Naive thymus-derived CD4-positive, alpha-beta T cell (primary cell): Measurements from ENCODE around the gene VAT1L. TPM values are rescaled to one million over a fixed set of nuclear protein-coding genes. Genes with fewer than 3 reads are reported as not detected.
"Not testable (repeated sequence)": the region's sequence is repeated elsewhere in the genome, so short reads cannot be mapped to it uniquely, and the experiment has no call there.

Experiments
- ATAC-seq: fragments of 150-1000 bp; cut with Tn5 transposase; 2 replicates; pipeline ENCODE4 v1.10.0; 2021; ENCODE audit warnings: mild to moderate bottlenecking, moderate library complexity
- CTCF ChIA-PET: fragments of 350-600 bp; sonication (Branson Sonifier 250); formaldehyde crosslinking; loops from one replicate; lab custom pipeline; 2021; ENCODE audit warnings: antibody characterized with exemption; lab: Charles Lee
- POLR2A ChIA-PET: fragments of 350-600 bp; sonication (Branson Sonifier 250); formaldehyde crosslinking; loops from one replicate; lab custom pipeline; 2021; ENCODE audit warnings: antibody characterized with exemption, inconsistent platforms; lab: Charles Lee
- DNase-seq, 9 donors: peaks; one replicate each; pipeline versions ENCODE4 v3.0.0 to v3.0.0-alpha.2; 2020 to 2022; ENCODE audit warnings: mixed read lengths in 1 of 9
- H3K27ac ChIP-seq: one replicate; pipeline ENCODE4 v1.7.0; 2013; ENCODE audit warnings: mild to moderate bottlenecking, low read depth, low read length, moderate library complexity
- H3K27me3 ChIP-seq, 2 donors: one replicate each; pipeline ENCODE4 v1.7.0; 2013; ENCODE audit warnings: low read length in 2 of 2, mild to moderate bottlenecking in 2 of 2, moderate library complexity in 2 of 2; ENCODE audit not compliant: control insufficient read depth in 2 of 2, insufficient read depth in 2 of 2
- H3K36me3 ChIP-seq, 3 experiments: 1 replicate in 2 of 3; 2 replicates in 1 of 3; pipeline ENCODE4 v1.7.0; 2013; ENCODE audit warnings: low read length in 3 of 3, mild to moderate bottlenecking in 3 of 3, moderate library complexity in 1 of 3; ENCODE audit not compliant: insufficient read depth in 3 of 3, control insufficient read depth in 2 of 3
- H3K4me1 ChIP-seq, 2 donors: one replicate each; pipeline ENCODE4 v1.7.0; 2013; ENCODE audit warnings: low read length in 2 of 2, mild to moderate bottlenecking in 2 of 2, moderate library complexity in 1 of 2; ENCODE audit not compliant: control insufficient read depth in 2 of 2, insufficient read depth in 2 of 2
- H3K4me3 ChIP-seq: 2 replicates; pipeline ENCODE4 v1.7.0; 2013; ENCODE audit warnings: mild to moderate bottlenecking, low read length
- H3K9me3 ChIP-seq, 3 experiments: 1 replicate in 2 of 3; 2 replicates in 1 of 3; pipeline ENCODE4 v1.7.0; 2013; ENCODE audit warnings: low read length in 3 of 3; ENCODE audit not compliant: control insufficient read depth in 2 of 3
- H3K27ac Mint-ChIP-seq, 9 donors: one replicate each; pipeline ENCODE4 v1.8.0; 2020 to 2022; ENCODE audit warnings: mixed read lengths in 9 of 9, mild to moderate bottlenecking in 8 of 9, moderate library complexity in 5 of 9, inconsistent platforms in 2 of 9
- H3K27me3 Mint-ChIP-seq, 5 donors: one replicate each; pipeline ENCODE4 v1.8.0; 2021 to 2022; ENCODE audit warnings: mixed read lengths in 5 of 5, mild to moderate bottlenecking in 1 of 5
- H3K36me3 Mint-ChIP-seq, 5 donors: one replicate each; pipeline ENCODE4 v1.8.0; 2020 to 2022; ENCODE audit warnings: mixed read lengths in 5 of 5, mild to moderate bottlenecking in 3 of 5, inconsistent platforms in 1 of 5
- H3K4me1 Mint-ChIP-seq, 7 donors: one replicate each; pipeline ENCODE4 v1.8.0; 2020 to 2022; ENCODE audit warnings: mixed read lengths in 7 of 7, mild to moderate bottlenecking in 3 of 7, inconsistent platforms in 1 of 7
- H3K4me3 Mint-ChIP-seq, 10 donors: one replicate each; pipeline ENCODE4 v1.8.0; 2020 to 2022; ENCODE audit warnings: mild to moderate bottlenecking in 10 of 10, mixed read lengths in 10 of 10, moderate library complexity in 6 of 10, inconsistent platforms in 2 of 10
- H3K9me3 Mint-ChIP-seq, 11 donors: one replicate each; pipeline ENCODE4 v1.8.0; 2020 to 2022; ENCODE audit warnings: mixed read lengths in 11 of 11, mild to moderate bottlenecking in 4 of 11, inconsistent platforms in 1 of 11, moderate library complexity in 1 of 11
- intact Hi-C, 2 donors: fragments of 100-400 bp; cut with micrococcal nuclease; formaldehyde crosslinking; loops; one replicate each; pipeline ENCODE4 v1.15.1; 2023
- polyA plus RNA-seq, 2 donors: library from polyadenylated mRNA; unstranded; fragments of 300-500 nt; fragmentation: Illumina TruSeq; gene quantifications; one replicate each; pipeline ENCODE4 v1.2.3, GENCODE V29; 2021
- total RNA-seq, 6 experiments: library from RNA in 5 of 6; stranded (reverse) in 5 of 6; gene quantifications; 1 replicate in 5 of 6; 2 replicates in 1 of 6; pipeline ENCODE4 v1.2.3 and lab custom pipeline; 2021 to 2026

Gene VAT1L
- total and polyA plus RNA-seq, 7 experiments from 2014 or later: not detected

- no peaks in the 10 kb centered on the region for H3K27me3 ChIP-seq
- H3K4me3 ChIP-seq: no peak overlapping the region
- no peak for ATAC-seq
These were observed 156.8 kb downstream of the VAT1L start for GRCh38 chr16:77945126-77945525.

GRCh38 chr16:77946823-77947222, 158.5 kb downstream of the VAT1L start:
- no peaks in the 10 kb centered on the region for H3K4me1 Mint-ChIP-seq
- DNase-seq (no peak), ATAC-seq (no peak)
- no peaks in the 10 kb centered on the region for H3K36me3 Mint-ChIP-seq
- POLR2A ChIA-PET: no interaction called here
- CTCF ChIA-PET: no interaction called here
- H3K4me1 ChIP-seq: no peaks in the 10 kb centered on the region
- H3K4me3 Mint-ChIP-seq: no peak overlapping the region
- peaks cover 0 to 8% (median 3%) of the 10 kb centered on the region in 11 donors for H3K9me3 Mint-ChIP-seq
- H3K36me3 ChIP-seq: no peaks in the 10 kb centered on the region
- no peaks in the 10 kb centered on the region for H3K27me3 ChIP-seq
- peaks cover 4 to 27% (median 20%) of the 10 kb centered on the region in 5 donors for H3K27me3 Mint-ChIP-seq
- no peak overlapping the region for H3K27ac ChIP-seq
- H3K27ac Mint-ChIP-seq: no peak overlapping the region
- H3K9me3 ChIP-seq: no peaks in the 10 kb centered on the region
- intact Hi-C loops: no loop called here
- no peak overlapping the region for H3K4me3 ChIP-seq

More at GRCh38 chr16:77945126-77945525, 156.8 kb downstream of the VAT1L start:
- Mint-ChIP-seq H3K27ac (no peak overlapping the region), H3K4me1 (no peaks in the 10 kb centered on the region), H3K36me3 (no peaks in the 10 kb centered on the region), H3K27me3 (peaks cover 4 to 27% (median 20%) of the 10 kb centered on the region in 5 donors), H3K9me3 (peaks cover 0 to 9% (median 3%) of the 10 kb centered on the region in 11 donors), H3K4me3 (no peak overlapping the region)
- no peak overlapping the region for H3K27ac ChIP-seq
- no peaks in the 10 kb centered on the region for H3K36me3 ChIP-seq
- intact Hi-C loops: no loop called here
- no peaks in the 10 kb centered on the region for H3K9me3 ChIP-seq
- CTCF ChIA-PET: no interaction called here
- POLR2A ChIA-PET: no interaction called here
- no peaks in the 10 kb centered on the region for H3K4me1 ChIP-seq
- no peak for DNase-seq

DNA sequence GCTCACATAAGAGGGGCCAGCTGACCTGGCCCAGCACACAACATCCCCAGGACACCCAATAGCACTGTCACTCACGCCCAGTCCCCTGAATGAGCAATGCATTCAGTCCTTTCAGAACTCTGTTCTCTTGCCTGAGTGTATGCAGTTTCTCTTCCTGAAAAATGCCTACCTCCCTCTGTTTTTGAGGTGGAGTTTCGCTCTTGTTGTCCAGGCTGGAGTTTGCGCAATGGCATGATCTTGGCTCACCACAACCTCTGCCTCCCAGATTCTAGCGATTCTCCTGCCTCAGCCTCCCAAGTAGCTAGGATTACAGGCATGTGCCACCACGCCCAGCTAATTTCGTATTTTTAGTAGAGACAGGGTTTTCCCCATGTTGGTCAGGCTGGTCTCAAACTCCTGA, 159.2 kb downstream of the VAT1L start:
- H3K4me1 ChIP-seq, ATAC-seq, POLR2A ChIA-PET, H3K4me3 ChIP-seq, H3K36me3 Mint-ChIP-seq, intact Hi-C loops, H3K9me3 ChIP-seq, H3K4me1 Mint-ChIP-seq, H3K36me3 ChIP-seq, H3K27ac ChIP-seq, DNase-seq, H3K9me3 Mint-ChIP-seq, H3K4me3 Mint-ChIP-seq, H3K27me3 ChIP-seq, H3K27ac Mint-ChIP-seq, CTCF ChIA-PET: not testable (repeated sequence)
- H3K27me3 Mint-ChIP-seq: peaks cover 4 to 27% (median 20%) of the 10 kb centered on the region in 5 donors

DNA sequence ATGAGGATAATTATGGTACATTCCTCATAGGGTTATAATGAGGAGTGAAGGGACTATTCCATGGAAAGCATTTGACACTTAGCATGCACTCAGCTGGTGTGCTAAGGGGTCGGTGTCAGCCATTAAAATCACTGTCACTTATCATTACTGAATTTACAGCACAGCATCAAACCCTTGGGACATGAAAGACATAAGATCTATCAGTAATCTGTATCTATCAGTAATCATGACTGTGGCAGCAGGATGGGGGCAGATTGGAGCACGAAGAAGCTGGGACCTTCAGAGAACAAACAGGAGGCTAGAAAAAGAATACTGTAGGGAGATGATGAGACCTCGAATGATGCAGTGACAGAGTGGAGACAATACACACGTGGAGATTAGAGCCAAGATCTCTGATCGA, 160.5 kb downstream of the VAT1L start:
- intact Hi-C loops: no loop called here
- no peak overlapping the region for H3K4me3 ChIP-seq
- CTCF ChIA-PET: no interaction called here
- Mint-ChIP-seq H3K27ac (no peak overlapping the region), H3K9me3 (no peaks in the 10 kb centered on the region), H3K4me1 (no peaks in the 10 kb centered on the region), H3K36me3 (no peaks in the 10 kb centered on the region), H3K4me3 (no peak overlapping the region), H3K27me3 (peaks cover 4 to 27% (median 20%) of the 10 kb centered on the region in 5 donors)
- H3K9me3 ChIP-seq: no peaks in the 10 kb centered on the region
- no peak overlapping the region for H3K27ac ChIP-seq
- H3K4me1 ChIP-seq: no peaks in the 10 kb centered on the region
- H3K27me3 ChIP-seq: no peaks in the 10 kb centered on the region
- DNase-seq: no peak
- ATAC-seq: no peak
- no peaks in the 10 kb centered on the region for H3K36me3 ChIP-seq
- POLR2A ChIA-PET: no interaction called here

GRCh38 chr16:77949445-77949844, 161.1 kb downstream of the VAT1L start:
- no peak overlapping the region for H3K4me3 ChIP-seq
- CTCF ChIA-PET: no interaction called here
- no peaks in the 10 kb centered on the region for H3K36me3 ChIP-seq
- H3K36me3 Mint-ChIP-seq: no peaks in the 10 kb centered on the region
- no peaks in the 10 kb centered on the region for H3K27me3 ChIP-seq
- H3K9me3 Mint-ChIP-seq: no peaks in the 10 kb centered on the region
- H3K9me3 ChIP-seq: no peaks in the 10 kb centered on the region
- no peak for DNase-seq
- H3K27me3 Mint-ChIP-seq: peaks cover 4 to 27% (median 20%) of the 10 kb centered on the region in 5 donors
- intact Hi-C loops: no loop called here
- ATAC-seq: no peak
- H3K4me1 Mint-ChIP-seq: no peaks in the 10 kb centered on the region
- H3K4me1 ChIP-seq: no peaks in the 10 kb centered on the region
- POLR2A ChIA-PET: no interaction called here
- no peak overlapping the region for H3K27ac ChIP-seq
- no peak overlapping the region for H3K4me3 Mint-ChIP-seq
- H3K27ac Mint-ChIP-seq: no peak overlapping the region

- H3K27me3 ChIP-seq: no peaks in the 10 kb centered on the region
- no peaks in the 10 kb centered on the region for H3K4me1 ChIP-seq
- peaks cover 4 to 32% (median 20%) of the 10 kb centered on the region in 5 donors for H3K27me3 Mint-ChIP-seq
- no peaks in the 10 kb centered on the region for H3K36me3 Mint-ChIP-seq
- CTCF ChIA-PET: no interaction called here
- peak in 1 of 9 donors; percentile 4 for DNase-seq
- intact Hi-C loops: loop anchor here in 1 of 2 donors (5.0 kb wide), 2 partner anchors 51 to 274 kb away; no protein-coding TSS in a partner anchor
- H3K4me3 Mint-ChIP-seq: no peak overlapping the region
- H3K4me1 Mint-ChIP-seq: no peaks in the 10 kb centered on the region
- H3K36me3 ChIP-seq: no peaks in the 10 kb centered on the region
- no peaks in the 10 kb centered on the region for H3K9me3 Mint-ChIP-seq
- ATAC-seq: no peak
- no peak overlapping the region for H3K27ac Mint-ChIP-seq
- no peak overlapping the region for H3K4me3 ChIP-seq
- H3K27ac ChIP-seq: no peak overlapping the region
- POLR2A ChIA-PET: no interaction called here
- H3K9me3 ChIP-seq: no peaks in the 10 kb centered on the region
These were observed 163.4 kb downstream of the VAT1L start for GRCh38 chr16:77951788-77952187.

- intact Hi-C loops: no loop called here
- DNase-seq: no peak
- ChIA-PET CTCF (interaction anchor here (1.1 kb wide), 1 partner anchor 15 kb away, joined by 3 read pairs; no protein-coding TSS in a partner anchor), POLR2A (no interaction called here)
- Histone ChIP-seq H3K4me1 (no peaks in the 10 kb centered on the region), H3K4me3 (no peak overlapping the region), H3K36me3 (no peaks in the 10 kb centered on the region), H3K27ac (no peak overlapping the region), H3K27me3 (no peaks in the 10 kb centered on the region), H3K9me3 (no peaks in the 10 kb centered on the region)
- Mint-ChIP-seq H3K9me3 (no peaks in the 10 kb centered on the region), H3K4me3 (no peak overlapping the region), H3K36me3 (no peaks in the 10 kb centered on the region), H3K27me3 (peaks cover 0 to 21% (median 10%) of the 10 kb centered on the region in 5 donors), H3K4me1 (no peaks in the 10 kb centered on the region), H3K27ac (no peak overlapping the region)
- ATAC-seq: no peak
These were observed 166.8 kb downstream of the VAT1L start for GRCh38 chr16:77955127-77955526.
